WERI-Rb-1 (cell line): ENCODE results near the gene ACTL6B.
A peak's percentile ranks its signal among the peaks of the same experiment; 100 is the strongest.
"Not testable (repeated sequence)": the region's sequence is repeated elsewhere in the genome, so short reads cannot be mapped to it uniquely, and the experiment has no call there.

Source experiments
- DNase-seq: peaks from one replicate; pipeline ENCODE4 v3.0.0-alpha.2; 2020
- H3K27ac ChIP-seq: fragments of 250-450 bp; sonication (Bioruptor Pico); 2 replicates; pipeline ENCODE4 v1.5.1; 2020; ENCODE audit warnings: mild to moderate bottlenecking, moderate library complexity
- H3K27me3 ChIP-seq: fragments of 250-450 bp; sonication (Bioruptor Pico); 2 replicates; pipeline ENCODE4 v1.5.1; 2021; ENCODE audit warnings: mild to moderate bottlenecking, low read depth, moderate library complexity; ENCODE audit not compliant: insufficient read depth, severe bottlenecking
- H3K36me3 ChIP-seq: fragments of 250-450 bp; sonication (Bioruptor Pico); 2 replicates; pipeline ENCODE4 v1.5.1; 2020; ENCODE audit warnings: mild to moderate bottlenecking, moderate library complexity
- H3K4me3 ChIP-seq: 2 replicates; pipeline ENCODE4 v1.5.1; 2011; ENCODE audit warnings: low read depth, mild to moderate bottlenecking, control low read depth, low read length
- H3K9me3 ChIP-seq: fragments of 250-450 bp; sonication (Bioruptor Pico); 2 replicates; pipeline ENCODE4 v1.5.1; 2021; ENCODE audit warnings: mild to moderate bottlenecking, moderate library complexity; ENCODE audit not compliant: severe bottlenecking
- CTCF ChIP-seq: IDR thresholded peaks from 2 replicates; pipeline ENCODE4 v1.5.1; 2011; ENCODE audit warnings: low read depth, mild to moderate bottlenecking, control low read depth, inconsistent platforms, low read length

ACTL6B gene

GRCh38 chr7:100655908-100656674, at the start of gene ACTL6B:
TSS of gene ACTL6B (minus strand) at chr7:100656448. CDS start at chr7:100656354, 94 bp downstream.
- no peaks in the 10 kb centered on the region for H3K9me3 ChIP-seq
- H3K4me3 ChIP-seq = peak within 1 kb of the TSS; percentile 84
- peak; percentile 93 for DNase-seq
- peak within 1 kb of the TSS; percentile 63 for H3K27ac ChIP-seq
- peaks cover 5% of the 10 kb centered on the region; the same call in 1 of the 2 replicates for H3K36me3 ChIP-seq
- H3K27me3 ChIP-seq = no peaks in the 10 kb centered on the region
- TF ChIP-seq CTCF = no peak

- DNase-seq = peak; percentile 85
Observed at GRCh38 chr7:100705320-100705752, 49.1 kb upstream of the ACTL6B start.

GRCh38 chr7:100701089-100701488, 44.8 kb upstream of the ACTL6B start:
- not testable (repeated sequence) for DNase-seq, H3K4me3 ChIP-seq, H3K36me3 ChIP-seq, H3K27ac ChIP-seq, H3K9me3 ChIP-seq
- H3K27me3 ChIP-seq = peaks cover 11% of the 10 kb centered on the region

More at GRCh38 chr7:100705320-100705752, 49.1 kb upstream of the ACTL6B start:
- Histone ChIP-seq H3K27me3 (peaks cover 2% of the 10 kb centered on the region), H3K9me3 (no peaks in the 10 kb centered on the region), H3K27ac (peak overlapping the region; percentile 93), H3K4me3 (peak overlapping the region; percentile 63), H3K36me3 (peaks cover 24% of the 10 kb centered on the region)
- TF ChIP-seq CTCF = peak; percentile 91

- Histone ChIP-seq H3K36me3 (no peaks in the 10 kb centered on the region), H3K9me3 (no peaks in the 10 kb centered on the region), H3K27ac (no peak overlapping the region), H3K27me3 (peaks cover 11% of the 10 kb centered on the region), H3K4me3 (no peak overlapping the region)
- DNase-seq = no peak
- no peak for TF ChIP-seq CTCF
Observed at GRCh38 chr7:100699018-100699417, 42.8 kb upstream of the ACTL6B start.

GRCh38 chr7:100696123-100696521, 39.9 kb upstream of the ACTL6B start:
- H3K27ac ChIP-seq = no peak overlapping the region

More at GRCh38 chr7:100696123-100696521, 39.9 kb upstream of the ACTL6B start:
- peaks cover 12% of the 10 kb centered on the region for H3K36me3 ChIP-seq
- no peak for DNase-seq
- peaks cover 9% of the 10 kb centered on the region for H3K27me3 ChIP-seq
- no peak for TF ChIP-seq CTCF
- no peak overlapping the region for H3K4me3 ChIP-seq
- H3K9me3 ChIP-seq = no peaks in the 10 kb centered on the region
